NCI-H524 (cell line): Measurements from ENCODE around the gene MACROD2.

Experiments used
- DNase-seq, 2 experiments: peaks; one replicate each; lab custom pipeline; 2025; lab: John Stamatoyannopoulos, UW

MACROD2 gene

GRCh38 chr20:15859061-15859460 lies 1863.7 kb downstream of the MACROD2 start:
- DNase-seq: no peak

GRCh38 chr20:15860850-15861249 lies 1865.5 kb downstream of the MACROD2 start:
- no peak for DNase-seq

DNA sequence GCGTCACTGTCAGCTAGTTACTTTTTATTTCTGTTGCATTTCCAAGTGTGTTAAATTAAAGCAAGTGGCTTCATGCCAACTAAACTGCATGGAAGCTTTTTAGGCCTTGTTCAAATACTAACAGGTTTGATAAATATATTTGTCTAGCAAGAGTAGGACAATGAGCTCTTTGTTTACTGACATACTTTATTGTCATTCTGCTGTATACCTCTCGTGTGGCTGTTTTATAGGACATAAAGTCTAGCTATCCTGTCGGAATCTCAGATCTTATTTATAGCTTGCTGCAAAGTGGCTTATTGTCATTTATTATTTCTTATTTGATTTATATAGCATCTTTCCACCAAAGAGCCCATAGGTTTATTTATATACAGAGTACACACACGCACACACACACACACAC lies 1866.9 kb downstream of the MACROD2 start:
- no peak for DNase-seq

DNA sequence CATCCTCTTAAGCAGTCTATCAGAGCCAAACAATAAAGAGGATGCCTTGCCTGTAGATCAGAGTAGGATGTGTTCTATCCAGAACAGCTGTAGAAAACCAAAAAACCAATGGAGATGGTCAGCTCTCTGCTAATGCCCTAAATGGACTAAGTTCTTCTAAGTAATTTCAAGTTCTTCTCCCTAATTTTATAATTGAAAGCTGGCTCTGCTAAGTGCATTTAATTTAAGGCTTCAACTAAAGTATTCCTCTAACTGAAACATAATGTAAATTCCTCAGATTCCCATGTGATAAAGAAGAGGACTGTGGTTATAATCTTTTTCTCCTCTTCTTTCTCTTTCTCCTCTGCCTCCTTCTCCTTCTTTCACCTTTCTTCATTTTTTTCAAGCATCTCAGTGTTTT lies 1868.4 kb downstream of the MACROD2 start:
- DNase-seq: no peak

DNA sequence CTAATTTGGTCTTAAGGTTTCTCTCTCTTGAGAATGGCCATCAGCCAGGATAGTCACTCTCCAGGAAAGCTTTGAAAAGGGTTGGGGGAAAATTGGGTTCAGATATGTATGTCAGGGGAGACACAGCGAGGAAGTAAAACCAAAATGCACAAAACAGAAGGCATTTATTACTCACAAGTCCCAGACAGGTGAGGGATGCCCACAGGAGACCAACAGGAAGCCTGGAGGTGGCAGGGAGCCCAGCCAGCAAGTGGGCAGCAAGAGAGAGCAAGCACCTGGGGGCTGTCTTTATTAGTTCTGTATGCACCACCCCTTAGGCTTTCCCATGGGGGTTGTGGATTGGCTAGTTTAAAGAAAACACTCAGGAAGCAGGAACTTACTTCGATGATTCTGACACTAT lies 1870.2 kb downstream of the MACROD2 start:
- DNase-seq: no peak

DNA sequence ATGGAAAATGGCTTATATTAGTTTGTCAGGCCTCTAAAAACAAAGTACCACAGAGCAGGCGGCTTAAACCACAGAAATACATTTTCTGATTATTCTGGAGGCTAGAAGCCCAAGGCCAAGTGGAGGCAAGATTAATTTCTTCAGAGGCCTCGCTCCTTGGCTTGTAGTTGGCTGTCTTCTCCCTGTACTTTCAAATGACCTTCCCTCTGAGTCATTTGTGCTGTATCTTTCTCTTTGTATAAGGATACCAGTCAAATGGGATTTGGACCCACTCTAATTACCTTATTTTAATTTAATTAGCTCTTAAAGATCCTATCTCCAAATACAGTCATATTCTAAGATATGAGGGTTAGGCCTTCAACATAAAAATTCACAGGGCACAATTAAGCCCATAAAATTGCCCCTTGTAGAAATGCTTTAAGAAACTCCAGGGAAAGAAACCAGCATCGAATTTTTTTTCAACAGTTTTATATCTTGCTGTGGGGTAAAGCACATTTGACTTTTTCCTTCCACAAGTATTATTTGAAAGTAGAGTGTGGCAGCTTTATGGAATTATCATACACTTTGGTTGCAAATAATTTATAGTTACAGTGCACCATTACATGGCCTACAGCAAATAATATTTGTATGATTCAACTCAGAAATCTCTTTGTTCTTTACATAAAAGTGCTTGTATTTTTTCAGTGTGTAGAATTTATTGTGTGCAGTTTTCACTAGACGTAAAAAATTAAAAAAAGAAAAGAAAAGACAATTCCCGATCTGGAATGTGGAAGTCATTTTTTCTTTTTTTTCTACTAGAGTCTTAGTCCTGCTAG lies 1871.8 kb downstream of the MACROD2 start:
- DNase-seq: no peak

GRCh38 chr20:15867899-15868298 lies 1872.6 kb downstream of the MACROD2 start:
- DNase-seq: peak; percentile 71 to 92

DNA sequence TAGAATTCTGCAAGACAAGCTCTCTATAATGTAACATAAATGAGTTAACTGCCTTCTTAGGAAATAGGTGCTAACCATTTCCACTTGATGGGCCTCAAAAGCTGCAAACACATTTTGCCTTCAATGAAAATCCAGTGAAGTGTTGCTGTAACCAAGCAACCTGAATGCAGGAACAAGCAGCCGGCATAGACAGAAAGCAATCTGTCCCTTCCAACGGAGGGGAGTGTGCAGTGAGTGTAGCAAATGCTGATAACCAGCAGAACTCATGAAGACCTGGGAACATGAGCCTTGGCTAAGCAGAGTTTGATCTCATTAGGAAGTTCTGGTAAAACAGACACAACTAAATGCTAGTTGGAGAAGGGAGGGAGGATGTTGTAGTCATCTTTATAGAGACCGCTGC lies 1880.1 kb downstream of the MACROD2 start:
- DNase-seq: peak; percentile 51 to 89

GRCh38 chr20:15882553-15882952 lies 1887.2 kb downstream of the MACROD2 start:
- DNase-seq: no peak

DNA sequence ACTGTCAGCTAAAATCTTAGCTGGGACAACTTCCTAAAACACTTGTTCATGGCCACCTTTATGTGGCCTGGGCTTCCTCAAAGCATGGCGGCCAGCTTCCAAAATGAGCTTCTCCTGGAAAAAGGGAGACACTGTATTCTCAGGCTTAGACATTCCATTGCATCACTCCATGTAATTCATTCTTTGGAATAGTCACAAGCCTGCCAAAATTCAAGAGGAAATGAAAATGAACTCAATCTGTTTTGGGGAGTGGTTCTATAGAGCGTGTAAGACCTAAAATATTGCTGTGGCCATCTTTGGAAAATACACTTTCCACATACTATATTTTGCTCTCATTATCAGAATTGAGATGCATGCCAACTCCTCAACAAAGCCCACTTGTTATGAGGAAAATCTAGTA lies 1890.9 kb downstream of the MACROD2 start:
- no peak for DNase-seq

- no peak for DNase-seq
Observed at GRCh38 chr20:15887387-15887786, 1892.1 kb downstream of the MACROD2 start.

GRCh38 chr20:15889061-15889460 lies 1893.7 kb downstream of the MACROD2 start:
- no peak for DNase-seq

- peak; percentile 11 to 55 for DNase-seq
Observed at GRCh38 chr20:15889514-15890256, 1894.4 kb downstream of the MACROD2 start.

- no peak for DNase-seq
Observed at GRCh38 chr20:15890407-15890982, 1895.2 kb downstream of the MACROD2 start.

DNA sequence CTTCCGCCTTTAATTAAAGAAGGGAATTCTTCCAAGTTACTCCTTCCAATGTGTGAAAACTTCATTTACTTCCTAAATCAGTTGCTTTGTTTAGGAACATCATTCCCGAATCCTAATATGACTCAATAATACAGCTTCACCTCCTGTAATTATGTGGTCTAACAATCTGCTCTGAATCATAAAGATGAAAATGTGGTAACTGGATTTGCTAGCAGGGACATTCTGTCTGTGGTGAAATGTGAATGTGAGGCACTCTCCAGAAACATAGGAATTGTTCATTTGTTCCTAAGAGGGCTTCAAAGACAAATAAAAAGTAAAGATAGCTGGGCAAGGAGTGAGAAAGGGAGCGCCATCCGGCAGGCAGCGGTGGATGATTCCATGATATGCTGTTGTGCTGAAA lies 1899.8 kb downstream of the MACROD2 start:
- DNase-seq: no peak

GRCh38 chr20:15895560-15896084 lies 1900.3 kb downstream of the MACROD2 start:
- no peak for DNase-seq

GRCh38 chr20:15899967-15900366 lies 1904.7 kb downstream of the MACROD2 start:
- DNase-seq: no peak

DNA sequence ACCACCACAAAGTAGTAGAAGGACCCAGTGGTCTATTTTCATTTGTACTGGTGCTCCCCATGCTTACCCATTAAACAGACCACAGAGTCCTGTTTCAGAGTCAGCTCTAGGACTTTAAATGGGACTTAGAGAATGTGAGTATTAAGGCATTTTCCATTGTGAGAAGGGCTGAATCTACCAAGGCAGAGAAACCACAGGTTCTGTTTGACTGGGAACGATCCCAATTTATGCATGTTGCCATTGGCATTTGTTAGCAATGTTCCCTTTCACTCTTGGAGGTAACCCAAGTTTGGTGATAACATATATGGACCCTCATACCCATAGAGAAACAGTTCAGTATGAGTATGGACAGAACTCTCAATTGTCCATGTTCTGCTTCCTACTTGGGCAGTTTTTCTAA lies 1905.1 kb downstream of the MACROD2 start:
- DNase-seq: no peak

DNA sequence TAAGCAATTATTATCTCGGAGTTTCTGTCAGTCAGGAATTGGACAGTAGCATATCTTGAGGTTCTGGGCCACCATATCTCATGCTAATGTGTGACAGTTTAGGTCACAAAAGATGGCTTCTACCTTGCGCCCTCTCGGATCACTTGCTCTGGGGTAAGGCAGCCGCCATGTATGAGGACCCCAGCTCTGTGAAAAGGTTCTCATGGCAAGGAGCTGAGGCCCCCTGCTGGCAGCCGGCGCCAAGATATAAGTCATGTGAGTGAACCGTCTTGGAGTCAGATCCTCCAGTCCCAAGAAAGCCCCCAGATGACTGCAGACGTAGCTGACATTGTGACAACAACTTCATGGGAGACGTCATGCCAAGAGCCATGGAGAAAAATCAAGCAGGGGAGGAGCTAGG lies 1907.2 kb downstream of the MACROD2 start:
- DNase-seq: peak in 1 of 2 experiments; percentile 52

- DNase-seq: no peak
Observed at GRCh38 chr20:15905661-15906060, 1910.3 kb downstream of the MACROD2 start.

- DNase-seq: no peak
Observed at GRCh38 chr20:15909995-15910394, 1914.7 kb downstream of the MACROD2 start.

DNA sequence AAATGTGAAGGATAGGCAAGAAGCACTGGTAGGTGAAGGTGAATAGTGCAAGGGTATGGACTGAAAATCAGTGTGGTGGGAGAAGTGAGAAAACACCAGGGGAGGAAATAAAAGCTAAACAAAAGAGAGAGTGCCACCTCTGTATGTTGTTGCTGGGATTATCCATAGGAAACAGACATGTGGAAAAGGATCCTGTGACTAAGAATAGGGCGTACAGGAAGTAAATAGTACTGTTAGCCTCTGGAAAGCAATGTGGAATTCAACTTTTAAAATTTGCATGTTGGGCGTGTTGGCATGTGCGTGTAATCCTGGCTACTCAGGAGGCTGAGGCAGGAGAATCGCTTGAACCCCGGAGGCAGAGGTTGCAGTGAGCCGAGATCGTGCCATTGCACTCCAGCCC lies 1916.3 kb downstream of the MACROD2 start:
- DNase-seq: no peak
